ENCODE results near the gene TTC39B. TPM values are rescaled to one million over a fixed set of nuclear protein-coding genes. Genes with fewer than 3 reads are reported as not detected.
"Not testable (repeated sequence)": the region's sequence is repeated elsewhere in the genome, so short reads cannot be mapped to it uniquely, and the experiment has no call there.

Gene TTC39B
- 10 to 100 TPM; 16.2 to 34.3 TPM for total RNA-seq

DNA sequence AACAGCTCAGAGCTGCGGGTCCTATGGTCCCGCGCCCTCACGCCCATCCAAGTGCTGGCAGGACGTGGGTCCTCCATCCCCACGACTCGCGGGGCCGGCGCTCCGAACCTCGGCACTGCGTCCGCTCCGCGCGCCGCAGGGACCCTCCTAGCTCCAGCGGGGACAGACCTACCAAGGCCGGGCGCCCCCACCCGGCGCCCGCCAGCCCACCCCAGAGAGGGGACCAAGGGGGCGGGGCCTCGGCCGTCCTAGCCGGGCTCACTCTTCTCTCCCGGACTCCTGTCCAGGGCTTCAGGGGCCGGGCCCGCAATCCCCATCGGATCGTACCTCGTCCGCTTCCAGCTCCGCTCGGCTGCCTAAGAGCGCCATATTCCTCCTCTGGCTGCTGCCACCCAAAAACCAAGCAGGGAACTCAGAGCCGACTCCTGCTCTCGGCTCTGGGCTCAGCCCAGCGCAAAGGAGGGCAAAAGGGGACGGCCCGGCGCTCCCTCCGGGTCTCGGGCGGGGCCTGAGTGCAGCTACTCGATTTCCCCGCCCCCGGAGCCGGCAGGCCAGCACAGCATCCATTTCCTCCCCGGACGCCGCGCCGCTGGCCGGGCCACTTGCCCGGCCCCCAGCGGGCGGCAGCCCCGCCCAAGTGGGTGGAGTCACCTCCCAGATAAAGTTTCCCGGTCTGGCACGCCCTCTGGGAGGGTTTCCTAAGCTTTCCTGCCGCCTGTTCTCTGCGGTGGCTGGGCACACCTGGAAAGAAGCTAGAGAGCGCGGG, at the start of gene TTC39B:
Gene TTC39B (minus strand): TSS at position 460 of the 766 bp plus-strand sequence. CDS start 91 bp downstream, at position 369.
- CTCF ChIA-PET, result interaction anchor here (0.8 to 6.9 kb wide), 3 partner anchors 9 to 116 kb away, joined by 3 to 46 read pairs (median 4); partner anchors contain the start of gene SNAPC3
- Mint-ChIP-seq H3K36me3 (peaks cover 8% of the 10 kb centered on the region), H3K27ac (peak within 1 kb of the TSS; percentile 97), H3K9me3 (ENCODE audit: low read depth) (no peaks in the 10 kb centered on the region), H3K27me3 (no peaks in the 10 kb centered on the region), H3K4me1 (peaks cover 43% of the 10 kb centered on the region), H3K4me3 (peak within 1 kb of the TSS; percentile 99)
- ATAC-seq (peak; percentile 93), DNase-seq (peak; percentile 92)

DNA sequence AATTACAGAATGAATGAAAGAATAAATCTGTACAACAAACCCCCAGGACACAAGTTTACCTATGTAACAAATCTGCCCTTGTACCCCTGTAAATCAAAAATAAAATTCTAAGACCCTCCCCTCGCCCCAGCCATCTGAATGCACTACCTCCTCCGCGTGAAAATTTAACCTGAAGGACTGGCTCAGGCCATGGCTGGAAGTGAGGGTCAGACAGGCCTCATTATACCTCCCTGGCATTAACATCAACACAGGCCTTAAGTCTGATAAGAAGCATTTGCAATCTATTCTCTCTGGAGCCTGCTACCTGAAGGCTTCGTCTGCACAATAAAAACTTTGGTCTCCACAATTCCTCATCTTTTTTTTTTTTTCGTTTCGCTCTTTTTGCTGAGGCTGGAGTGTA, 48.7 kb upstream of the TTC39B start:
- DNase-seq (no peak), ATAC-seq (no peak)
- Mint-ChIP-seq H3K4me1 (peaks cover 10% of the 10 kb centered on the region), H3K27ac (no peak overlapping the region), H3K4me3 (no peak overlapping the region), H3K27me3 (no peaks in the 10 kb centered on the region), H3K9me3 (ENCODE audit: low read depth) (no peaks in the 10 kb centered on the region), H3K36me3 (no peaks in the 10 kb centered on the region)
- CTCF ChIA-PET, result interaction anchor here (0.7 to 1.1 kb wide), 3 partner anchors 9 to 726 kb away, joined by 3 read pairs; no protein-coding TSS in a partner anchor

DNA sequence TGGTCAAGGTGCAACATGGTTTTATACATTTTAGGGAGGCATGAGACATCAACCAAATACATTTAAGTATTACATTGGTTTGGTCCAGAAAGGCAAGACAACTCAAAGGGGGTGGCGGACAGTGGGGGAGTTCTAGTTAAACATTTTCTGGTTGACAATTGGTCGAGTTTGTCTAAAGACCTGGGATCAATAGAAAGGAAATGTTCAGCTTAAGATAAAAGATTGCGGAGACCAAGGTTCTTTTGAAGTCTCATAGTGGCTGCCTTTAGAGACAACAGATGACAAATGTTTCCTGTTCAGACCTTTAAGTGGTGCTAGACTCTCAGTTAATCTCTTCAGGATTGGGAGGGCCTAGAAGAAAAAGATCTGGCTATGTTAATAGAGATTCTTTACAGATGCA, 47.7 kb upstream of the TTC39B start:
- ATAC-seq (no peak), DNase-seq (no peak)
- CTCF ChIA-PET, result interaction anchor here (1.1 kb wide), 1 partner anchor 10 kb away, joined by 3 read pairs; no protein-coding TSS in a partner anchor
- Mint-ChIP-seq H3K4me3 (no peak overlapping the region), H3K27ac (no peak overlapping the region), H3K36me3 (no peaks in the 10 kb centered on the region), H3K4me1 (peaks cover 10% of the 10 kb centered on the region), H3K27me3 (no peaks in the 10 kb centered on the region), H3K9me3 (ENCODE audit: low read depth) (no peaks in the 10 kb centered on the region)

DNA sequence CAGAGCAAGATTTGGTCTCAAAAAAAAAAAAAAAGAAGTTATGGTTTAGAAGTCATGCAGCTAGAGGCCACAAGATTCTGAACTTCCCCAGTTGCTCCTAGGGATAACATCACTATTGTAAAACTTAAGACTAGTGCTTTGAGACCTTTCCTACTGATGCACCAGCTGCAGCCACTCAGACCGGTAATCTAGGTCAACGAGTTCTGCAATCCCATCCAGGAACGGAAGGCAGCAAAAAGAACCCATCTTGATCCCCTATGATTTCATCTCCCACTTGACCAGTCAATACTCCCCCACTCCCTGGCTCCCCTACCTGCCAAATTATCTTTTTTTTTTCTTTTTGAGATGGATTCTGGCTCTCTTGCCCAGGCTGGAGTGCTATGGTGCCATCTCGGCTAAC, 46.9 kb upstream of the TTC39B start:
- Mint-ChIP-seq H3K4me3 (no peak overlapping the region), H3K4me1 (peaks cover 10% of the 10 kb centered on the region), H3K27ac (no peak overlapping the region), H3K36me3 (no peaks in the 10 kb centered on the region), H3K27me3 (no peaks in the 10 kb centered on the region), H3K9me3 (ENCODE audit: low read depth) (no peaks in the 10 kb centered on the region)
- ATAC-seq (no peak), DNase-seq (no peak)
- CTCF ChIA-PET, result no interaction called here

DNA sequence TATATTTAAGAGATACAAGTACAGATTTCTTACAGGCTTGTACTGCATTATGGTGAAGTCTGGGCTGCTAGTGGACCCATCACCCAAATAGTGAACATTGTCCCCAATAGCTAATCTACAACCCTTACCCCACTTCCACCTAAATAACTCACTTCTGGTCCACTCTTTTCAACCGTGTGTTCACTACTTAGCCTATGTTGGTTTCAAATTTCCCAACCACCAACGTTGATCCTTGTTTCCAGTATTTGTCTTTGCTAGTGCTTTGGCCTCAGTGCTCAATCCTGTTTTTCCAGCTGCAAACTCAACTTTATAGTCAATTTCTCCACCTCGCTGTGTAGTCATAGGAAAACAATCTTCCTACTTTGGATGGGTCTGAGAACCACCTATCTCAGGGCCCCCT, 45.3 kb upstream of the TTC39B start:
- Mint-ChIP-seq H3K27me3 (no peaks in the 10 kb centered on the region), H3K36me3 (no peaks in the 10 kb centered on the region), H3K27ac (no peak overlapping the region), H3K4me1 (peaks cover 10% of the 10 kb centered on the region), H3K9me3 (ENCODE audit: low read depth) (no peaks in the 10 kb centered on the region), H3K4me3 (no peak overlapping the region)
- CTCF ChIA-PET, result no interaction called here
- ATAC-seq, result no peak
- DNase-seq, result no peak

DNA sequence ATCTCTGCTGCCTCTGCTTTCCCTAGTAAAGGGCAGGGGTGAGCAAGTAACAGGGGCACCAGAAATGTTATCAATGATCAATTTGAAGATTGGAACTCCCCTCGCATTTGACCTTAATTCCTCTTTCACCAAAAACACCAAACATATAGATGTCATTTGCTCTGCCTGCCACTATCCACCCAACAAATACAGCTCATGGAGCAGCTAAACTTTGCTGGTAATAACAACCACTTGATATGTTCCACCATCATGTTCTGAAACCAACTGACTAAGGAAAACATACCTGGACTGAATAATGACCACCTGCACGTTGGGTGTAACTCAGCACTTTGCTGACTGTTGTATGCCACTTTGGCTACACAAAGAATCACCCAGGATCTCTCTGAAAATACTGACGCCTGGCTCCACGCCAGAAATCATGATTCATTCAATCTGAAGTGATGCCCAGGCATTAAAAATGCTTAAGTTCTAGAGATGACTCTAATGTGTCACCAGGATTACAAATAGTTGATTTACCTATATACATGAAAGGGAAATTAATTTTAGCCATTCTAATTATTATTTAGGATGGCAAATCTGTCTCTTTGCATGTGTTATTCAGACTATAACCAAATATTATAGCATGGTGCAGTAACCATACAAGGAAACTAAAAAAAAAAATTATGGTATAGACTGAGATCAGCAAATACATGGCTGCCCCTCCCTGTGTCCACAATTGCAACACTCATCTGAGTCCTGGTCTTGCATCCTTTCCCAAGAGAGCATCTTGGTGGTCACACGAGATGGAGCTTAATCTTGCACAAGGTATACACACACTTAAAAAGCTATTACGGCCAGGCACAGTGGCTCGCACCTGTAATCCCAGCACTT, 43.1 kb upstream of the TTC39B start:
- Mint-ChIP-seq H3K4me3 (no peak overlapping the region), H3K27me3 (no peaks in the 10 kb centered on the region), H3K27ac (no peak overlapping the region), H3K4me1 (peaks cover 9% of the 10 kb centered on the region), H3K36me3 (no peaks in the 10 kb centered on the region), H3K9me3 (ENCODE audit: low read depth) (no peaks in the 10 kb centered on the region)
- CTCF ChIA-PET, result interaction anchor here (1.2 kb wide), 1 partner anchor 9 kb away, joined by 3 read pairs; no protein-coding TSS in a partner anchor
- ATAC-seq (no peak), DNase-seq (no peak)

DNA sequence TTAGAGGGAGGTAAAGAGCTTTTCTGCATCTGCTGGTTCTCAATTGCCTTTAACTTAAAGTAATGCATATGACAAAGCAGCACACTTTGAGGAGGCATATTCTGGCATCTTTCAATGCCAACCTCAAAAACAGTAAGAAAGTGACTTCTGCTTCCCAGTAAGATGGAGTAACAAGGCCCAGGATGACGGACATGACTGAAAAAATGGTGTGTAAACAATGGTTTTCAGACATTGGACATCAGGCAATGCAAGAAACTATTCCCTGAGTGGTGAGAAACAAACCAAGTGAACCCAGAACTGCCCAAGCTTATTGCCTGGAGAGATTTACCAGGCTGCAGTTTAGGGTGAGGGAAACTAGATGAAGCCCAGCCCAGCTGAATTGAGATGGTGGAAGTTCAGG, 39.8 kb upstream of the TTC39B start:
- DNase-seq (no peak), ATAC-seq (no peak)
- no peaks in the 10 kb centered on the region for H3K36me3 Mint-ChIP-seq
- H3K27me3 Mint-ChIP-seq, result no peaks in the 10 kb centered on the region
- H3K4me1 Mint-ChIP-seq, result peaks cover 4% of the 10 kb centered on the region
- H3K4me3 Mint-ChIP-seq, result no peak overlapping the region
- CTCF ChIA-PET, result interaction anchor here (0.9 to 1.3 kb wide), 2 partner anchors 23 to 69 kb away, joined by 3 to 4 read pairs; no protein-coding TSS in a partner anchor
- H3K9me3 Mint-ChIP-seq (ENCODE audit: low read depth), result no peaks in the 10 kb centered on the region
- no peak overlapping the region for H3K27ac Mint-ChIP-seq

DNA sequence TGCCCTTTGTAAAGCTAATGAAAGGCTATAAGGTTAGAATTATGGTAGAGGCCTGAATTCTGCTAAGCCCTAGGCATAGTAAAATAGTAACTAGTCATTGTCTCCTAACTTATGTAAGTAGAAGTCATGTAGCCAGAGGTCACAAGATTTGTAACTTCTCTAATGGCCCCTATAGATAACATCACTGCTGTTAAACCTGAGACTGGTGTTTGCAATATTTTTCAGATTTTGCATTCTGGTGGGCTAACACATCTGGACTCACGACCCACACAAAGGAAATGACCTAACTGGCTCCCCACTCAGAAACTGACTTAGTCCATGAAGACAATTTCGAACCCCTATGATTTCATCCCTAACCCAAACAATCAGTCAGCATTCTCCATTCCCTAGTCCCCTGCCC, 37.2 kb upstream of the TTC39B start:
- H3K4me1 Mint-ChIP-seq, result no peaks in the 10 kb centered on the region
- DNase-seq (no peak), ATAC-seq (no peak)
- no peaks in the 10 kb centered on the region for H3K9me3 Mint-ChIP-seq (ENCODE audit: low read depth)
- H3K27ac Mint-ChIP-seq, result no peak overlapping the region
- H3K4me3 Mint-ChIP-seq, result no peak overlapping the region
- H3K36me3 Mint-ChIP-seq, result no peaks in the 10 kb centered on the region
- no peaks in the 10 kb centered on the region for H3K27me3 Mint-ChIP-seq
- CTCF ChIA-PET, result no interaction called here

DNA sequence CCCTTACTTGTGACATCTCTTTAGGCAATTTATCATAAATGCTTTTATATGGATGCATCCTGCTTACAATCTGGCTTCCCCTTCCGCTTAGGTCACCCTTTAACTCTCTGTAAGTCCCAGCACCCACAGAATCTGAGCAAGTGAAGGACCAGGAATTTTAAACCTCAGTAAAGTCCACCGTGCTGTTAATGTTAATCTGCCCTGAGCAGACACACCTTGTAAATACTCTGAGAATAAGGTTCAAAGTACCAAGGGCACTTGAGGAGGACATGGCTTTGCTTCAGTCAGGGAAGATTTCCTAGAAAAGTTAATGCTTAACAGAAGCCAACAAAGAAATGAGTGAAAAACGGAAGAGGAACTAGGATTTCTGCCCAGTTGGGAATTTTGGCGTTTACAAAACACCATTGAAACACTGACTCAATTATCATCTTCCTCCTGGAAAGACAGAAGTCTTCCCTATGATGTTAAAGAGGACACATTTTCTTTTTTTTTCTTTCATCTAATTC, 26.4 kb upstream of the TTC39B start:
- Mint-ChIP-seq H3K27me3 (peaks cover 7% of the 10 kb centered on the region), H3K27ac (no peak overlapping the region), H3K9me3 (ENCODE audit: low read depth) (no peaks in the 10 kb centered on the region), H3K4me1 (no peaks in the 10 kb centered on the region), H3K36me3 (no peaks in the 10 kb centered on the region), H3K4me3 (no peak overlapping the region)
- ATAC-seq (no peak), DNase-seq (no peak)
- CTCF ChIA-PET, result no interaction called here

DNA sequence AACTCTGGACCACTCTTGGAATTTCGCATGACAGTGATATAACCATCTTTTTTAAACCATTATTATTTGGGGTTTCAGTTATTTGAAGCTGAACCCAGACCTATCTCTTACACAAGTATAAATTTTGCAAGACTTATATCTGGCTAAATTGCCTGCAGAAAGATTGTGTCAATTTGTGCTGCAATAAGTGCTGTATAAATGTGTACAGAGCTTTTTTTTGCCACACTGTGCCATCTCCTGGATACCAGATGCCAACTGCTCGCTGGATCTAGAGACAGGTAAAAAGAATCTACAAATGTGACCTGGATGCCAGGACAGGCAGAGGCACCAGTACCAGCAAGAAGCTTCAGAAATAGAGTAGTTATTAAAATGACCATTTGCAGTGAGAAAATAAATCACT, 25.9 kb upstream of the TTC39B start:
- Mint-ChIP-seq H3K4me3 (no peak overlapping the region), H3K36me3 (no peaks in the 10 kb centered on the region), H3K4me1 (no peaks in the 10 kb centered on the region), H3K27ac (no peak overlapping the region), H3K9me3 (ENCODE audit: low read depth) (no peaks in the 10 kb centered on the region), H3K27me3 (peaks cover 7% of the 10 kb centered on the region)
- DNase-seq (no peak), ATAC-seq (no peak)
- CTCF ChIA-PET, result no interaction called here

DNA sequence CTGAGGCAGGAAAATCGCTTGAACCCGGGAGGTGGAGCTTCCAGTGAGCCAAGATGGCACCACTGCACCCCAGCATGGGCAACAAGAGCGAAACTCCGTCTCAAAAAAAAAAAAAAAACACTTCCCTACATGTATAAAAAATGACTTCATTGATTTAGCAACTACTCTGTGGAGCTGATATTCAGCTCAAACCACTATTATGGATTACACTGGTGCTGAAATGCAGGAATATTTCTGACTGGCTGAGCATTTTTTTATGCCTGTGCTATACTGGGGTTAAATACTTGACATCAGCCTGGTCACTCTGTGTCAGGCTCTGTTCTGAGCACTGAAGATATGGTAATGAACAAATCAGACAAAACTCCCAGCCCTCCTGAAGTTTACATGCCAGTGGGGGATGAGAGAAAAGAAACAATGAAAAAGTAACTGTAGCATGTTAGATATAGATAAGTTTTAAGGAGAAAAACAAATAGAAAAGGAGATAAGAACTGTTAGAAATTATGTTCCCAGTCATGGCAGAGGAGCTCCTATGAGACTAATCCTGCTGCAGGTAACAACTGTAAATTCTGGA, 22.6 kb upstream of the TTC39B start:
- no peaks in the 10 kb centered on the region for H3K36me3 Mint-ChIP-seq

DNA sequence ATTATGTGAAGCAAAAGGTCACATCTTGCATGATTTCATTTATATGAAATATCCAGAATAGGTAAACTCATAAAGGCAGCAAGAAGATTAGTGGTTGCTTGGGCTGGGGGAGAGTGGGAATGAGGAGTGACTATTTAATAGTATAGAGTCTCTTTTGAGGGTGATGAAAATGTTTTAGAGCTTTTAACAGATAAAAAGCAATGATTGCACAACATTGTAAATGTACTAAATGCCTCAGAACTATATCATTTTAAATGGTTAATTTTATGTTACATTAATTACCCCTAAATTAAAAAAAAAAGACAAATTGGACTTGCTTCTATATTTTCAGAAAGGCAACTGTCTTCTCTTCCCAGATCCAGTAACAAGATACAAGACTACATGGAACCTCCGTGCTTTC, 21.9 kb upstream of the TTC39B start:
- Mint-ChIP-seq H3K9me3 (ENCODE audit: low read depth) (peaks cover 2% of the 10 kb centered on the region), H3K4me1 (no peaks in the 10 kb centered on the region), H3K27me3 (peaks cover 5% of the 10 kb centered on the region), H3K4me3 (no peak overlapping the region), H3K36me3 (no peaks in the 10 kb centered on the region), H3K27ac (no peak overlapping the region)
- no peak for DNase-seq
- no peak for ATAC-seq
- CTCF ChIA-PET, result no interaction called here

More for the DNA sequence above, 22.6 kb upstream of the TTC39B start:
- H3K9me3 Mint-ChIP-seq (ENCODE audit: low read depth), result peaks cover 2% of the 10 kb centered on the region
- DNase-seq (no peak), ATAC-seq (no peak)
- CTCF ChIA-PET, result no interaction called here
- H3K4me3 Mint-ChIP-seq, result no peak overlapping the region
- peaks cover 5% of the 10 kb centered on the region for H3K27me3 Mint-ChIP-seq
- no peak overlapping the region for H3K27ac Mint-ChIP-seq
- no peaks in the 10 kb centered on the region for H3K4me1 Mint-ChIP-seq

DNA sequence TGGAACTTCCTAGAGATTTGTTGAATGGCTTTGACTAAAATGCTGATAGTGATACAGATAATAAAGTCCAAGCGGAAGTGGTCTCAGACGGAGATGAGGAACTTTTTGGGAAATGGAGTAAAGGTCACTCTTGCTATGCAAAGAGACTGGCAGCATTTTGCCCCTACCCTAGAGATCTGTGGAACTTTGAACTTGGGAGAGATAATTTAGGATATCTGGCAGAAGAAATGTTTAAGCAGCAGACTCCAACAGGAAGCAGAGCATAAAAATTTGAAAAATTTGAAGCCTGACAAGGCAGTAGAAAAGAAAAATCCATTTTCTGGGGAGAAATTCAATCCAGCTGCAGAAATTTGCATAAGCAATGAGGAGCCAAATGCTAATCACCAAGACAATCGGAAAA, 15.7 kb upstream of the TTC39B start:
- CTCF ChIA-PET; H3K9me3 Mint-ChIP-seq (ENCODE audit: low read depth); ATAC-seq: not testable (repeated sequence)

More for the DNA sequence above, 15.7 kb upstream of the TTC39B start:
- not testable (repeated sequence) for H3K4me3 Mint-ChIP-seq, H3K36me3 Mint-ChIP-seq, H3K4me1 Mint-ChIP-seq, H3K27ac Mint-ChIP-seq, H3K27me3 Mint-ChIP-seq, DNase-seq
